ENCODE results near the gene DLGAP1.

The DLGAP1 gene

DNA sequence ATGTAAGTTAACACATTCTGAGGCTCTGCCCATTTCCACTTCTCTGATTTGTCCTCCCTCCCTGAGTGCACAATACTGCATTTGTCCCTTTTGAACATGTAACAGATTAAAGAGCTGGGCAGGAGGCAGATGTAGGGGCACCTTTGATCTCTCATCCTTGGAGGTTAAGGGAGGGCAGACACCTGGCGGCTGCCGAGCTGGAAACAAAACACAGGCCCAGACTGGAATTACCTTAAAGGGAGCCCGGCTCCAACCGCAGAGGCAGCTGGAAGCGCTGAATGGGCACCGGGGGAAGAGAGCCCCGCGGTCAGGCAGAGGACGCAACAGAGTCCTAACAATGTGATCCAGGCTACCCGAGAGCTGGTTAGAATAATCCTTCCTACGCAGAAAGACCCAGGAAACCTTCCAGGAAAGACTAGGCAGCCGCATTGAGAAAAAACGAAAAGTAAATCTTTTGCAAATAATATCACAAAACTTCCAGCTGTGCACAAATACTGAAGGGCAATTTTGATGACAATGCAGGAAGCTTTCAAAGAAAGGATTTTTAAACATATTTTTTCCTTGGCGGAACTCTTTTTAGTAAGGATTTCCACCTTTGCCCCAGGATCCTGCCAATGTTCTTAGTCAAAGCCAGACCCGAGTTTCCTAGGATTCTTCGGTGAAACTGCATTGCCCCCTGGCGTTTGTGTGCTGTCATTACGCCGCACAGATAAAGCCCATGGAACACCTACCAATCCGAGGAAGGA lies 789.2 kb downstream of the DLGAP1 start:
- Histone ChIP-seq H3K79me2 (ENCODE audit: control insufficient read depth, insufficient read depth, low read length, unreplicated experiment) (no peaks in the 10 kb centered on the region), H2AFZ (ENCODE audit: low read length, unreplicated experiment) (peak overlapping the region; percentile 96), H3K27ac (ENCODE audit: low read depth, low read length) (peak overlapping the region; percentile 70), H3K36me3 (ENCODE audit: insufficient read depth, low read length) (no peaks in the 10 kb centered on the region), H3K4me1 (ENCODE audit: control insufficient read depth, insufficient read depth, low read length, unreplicated experiment) (peaks cover 8% of the 10 kb centered on the region), H3K4me3 (ENCODE audit: low read depth, low read length) (no peak overlapping the region), H3K27me3 (ENCODE audit: insufficient read depth, low read length) (no peaks in the 10 kb centered on the region)

DNA sequence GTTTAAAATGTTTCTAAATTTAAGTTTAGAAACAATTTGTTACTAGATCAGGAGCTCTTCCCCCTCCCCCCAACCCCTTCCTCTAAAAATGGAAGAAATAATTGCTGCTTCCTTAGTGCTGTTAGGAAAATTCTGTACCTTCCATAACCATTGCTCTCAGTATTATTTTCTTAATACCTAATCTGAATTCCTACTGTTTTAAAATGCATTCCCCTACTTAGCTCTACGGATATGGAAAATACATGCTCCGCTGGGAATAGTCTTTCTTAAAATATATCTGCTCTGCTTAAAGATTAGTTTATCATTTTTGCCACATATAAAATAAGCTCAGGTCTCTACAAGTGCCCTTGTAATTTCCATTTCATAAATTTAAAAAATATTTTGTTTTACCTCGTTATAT lies 789.9 kb downstream of the DLGAP1 start:
- H3K4me3 ChIP-seq (ENCODE audit: low read depth, low read length): no peak overlapping the region
- no peaks in the 10 kb centered on the region for H3K36me3 ChIP-seq (ENCODE audit: insufficient read depth, low read length)
- H3K27ac ChIP-seq (ENCODE audit: low read depth, low read length): no peak overlapping the region
- peaks cover 8% of the 10 kb centered on the region for H3K4me1 ChIP-seq (ENCODE audit: control insufficient read depth, insufficient read depth, low read length, unreplicated experiment)
- no peaks in the 10 kb centered on the region for H3K79me2 ChIP-seq (ENCODE audit: control insufficient read depth, insufficient read depth, low read length, unreplicated experiment)
- H2AFZ ChIP-seq (ENCODE audit: low read length, unreplicated experiment): no peak overlapping the region
- H3K27me3 ChIP-seq (ENCODE audit: insufficient read depth, low read length): no peaks in the 10 kb centered on the region

GRCh38 chr18:3664563-3665178 lies 790.4 kb downstream of the DLGAP1 start:
- Histone ChIP-seq H3K36me3 (ENCODE audit: insufficient read depth, low read length) (no peaks in the 10 kb centered on the region), H3K4me3 (ENCODE audit: low read depth, low read length) (no peak overlapping the region), H3K79me2 (ENCODE audit: control insufficient read depth, insufficient read depth, low read length, unreplicated experiment) (no peaks in the 10 kb centered on the region), H3K4me1 (ENCODE audit: control insufficient read depth, insufficient read depth, low read length, unreplicated experiment) (peaks cover 8% of the 10 kb centered on the region), H3K27me3 (ENCODE audit: insufficient read depth, low read length) (no peaks in the 10 kb centered on the region), H3K27ac (ENCODE audit: low read depth, low read length) (no peak overlapping the region), H2AFZ (ENCODE audit: low read length, unreplicated experiment) (no peak overlapping the region)

DNA sequence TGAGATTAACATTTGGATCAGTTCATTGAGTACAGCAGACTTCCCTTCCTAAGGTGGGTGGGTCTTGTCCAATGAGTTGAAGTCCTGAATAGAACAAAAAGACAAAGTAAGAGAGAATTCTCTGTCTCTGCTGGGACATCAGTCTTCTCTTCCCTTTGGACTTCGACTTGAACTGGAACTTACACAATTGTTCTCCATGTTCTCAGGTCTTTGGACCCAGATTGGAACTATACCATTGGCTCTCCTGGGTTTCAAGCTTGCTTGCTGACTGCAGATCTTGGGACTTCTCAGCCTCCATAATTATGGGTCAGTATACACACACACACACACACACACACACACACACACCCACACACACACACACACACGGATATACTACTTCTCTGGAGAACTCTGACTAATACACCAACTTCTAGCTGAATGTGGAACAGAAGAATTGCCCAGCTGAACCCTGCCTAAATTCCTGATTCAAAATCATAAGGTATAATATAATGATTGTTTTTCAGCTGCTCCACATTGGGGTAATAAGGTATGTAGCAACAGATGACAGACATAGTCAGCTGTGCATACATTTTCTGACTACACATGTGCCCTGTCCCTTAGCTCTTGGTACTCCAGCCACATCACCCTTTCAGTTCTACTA lies 791.1 kb downstream of the DLGAP1 start:
- H3K27ac ChIP-seq (ENCODE audit: low read depth, low read length): no peak overlapping the region
- no peak overlapping the region for H2AFZ ChIP-seq (ENCODE audit: low read length, unreplicated experiment)
- no peaks in the 10 kb centered on the region for H3K27me3 ChIP-seq (ENCODE audit: insufficient read depth, low read length)
- H3K36me3 ChIP-seq (ENCODE audit: insufficient read depth, low read length): no peaks in the 10 kb centered on the region
- H3K4me3 ChIP-seq (ENCODE audit: low read depth, low read length): no peak overlapping the region
- H3K79me2 ChIP-seq (ENCODE audit: control insufficient read depth, insufficient read depth, low read length, unreplicated experiment): no peaks in the 10 kb centered on the region
- H3K4me1 ChIP-seq (ENCODE audit: control insufficient read depth, insufficient read depth, low read length, unreplicated experiment): peaks cover 8% of the 10 kb centered on the region

DNA sequence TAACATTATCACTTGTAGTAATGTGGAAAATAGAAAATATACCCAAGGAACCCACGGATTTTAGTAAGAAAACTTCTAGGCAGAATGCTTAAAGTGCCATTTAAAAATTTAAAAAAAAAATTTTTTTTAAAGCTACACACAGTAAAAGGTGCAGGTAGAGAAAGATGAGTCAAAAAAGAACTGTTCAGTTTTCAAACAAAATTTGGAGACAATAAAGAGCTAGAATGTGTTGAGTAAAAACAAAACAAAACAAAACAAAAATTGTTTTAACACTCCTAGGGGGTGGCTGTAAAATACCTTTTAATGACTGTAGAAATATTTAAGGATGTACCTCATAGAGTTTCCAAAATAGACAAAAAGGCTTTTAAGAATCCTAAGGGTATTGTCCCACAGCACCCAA lies 793.1 kb downstream of the DLGAP1 start:
- Histone ChIP-seq H3K27me3 (ENCODE audit: insufficient read depth, low read length) (no peaks in the 10 kb centered on the region), H3K4me3 (ENCODE audit: low read depth, low read length) (no peak overlapping the region), H2AFZ (ENCODE audit: low read length, unreplicated experiment) (no peak overlapping the region), H3K4me1 (ENCODE audit: control insufficient read depth, insufficient read depth, low read length, unreplicated experiment) (peaks cover 8% of the 10 kb centered on the region), H3K36me3 (ENCODE audit: insufficient read depth, low read length) (no peaks in the 10 kb centered on the region), H3K79me2 (ENCODE audit: control insufficient read depth, insufficient read depth, low read length, unreplicated experiment) (no peaks in the 10 kb centered on the region), H3K27ac (ENCODE audit: low read depth, low read length) (no peak overlapping the region)

DNA sequence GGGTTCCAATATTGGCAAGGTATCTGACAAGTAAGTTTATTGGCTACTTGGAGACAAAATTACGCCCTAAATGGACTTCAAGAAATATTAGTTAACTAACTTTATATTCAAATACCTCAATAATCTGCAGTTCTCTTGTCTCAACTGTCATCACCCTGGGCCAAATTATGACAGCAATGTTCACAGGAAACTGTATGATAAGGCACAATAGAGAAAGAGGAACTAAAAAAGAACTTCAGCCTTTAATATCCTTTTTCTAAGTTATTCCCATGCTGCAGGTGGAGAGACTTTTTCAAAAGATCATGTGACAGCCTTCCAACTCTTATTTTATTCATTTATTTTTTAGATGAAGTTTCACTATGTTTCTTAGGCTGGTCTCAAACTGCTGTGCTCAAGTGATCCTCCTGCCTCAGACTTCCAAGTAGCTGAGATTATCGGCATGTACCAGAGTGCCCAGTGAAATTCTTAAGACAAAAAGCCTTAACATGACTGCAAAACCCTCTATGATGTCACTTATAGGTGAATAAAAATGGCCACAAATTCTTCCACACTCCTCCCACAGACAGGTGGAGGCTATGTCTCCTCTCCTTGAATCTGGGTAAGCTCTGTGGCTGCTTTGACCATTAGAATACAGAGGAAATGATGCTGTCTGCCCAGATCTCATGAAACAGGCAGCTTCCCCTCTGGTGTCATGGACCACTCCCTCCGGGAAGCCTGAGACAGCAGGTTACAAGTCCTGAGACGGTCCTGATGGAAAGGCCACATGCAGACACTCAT lies 794.2 kb downstream of the DLGAP1 start:
- no peaks in the 10 kb centered on the region for H3K27me3 ChIP-seq (ENCODE audit: insufficient read depth, low read length)
- peak overlapping the region; percentile 4 for H2AFZ ChIP-seq (ENCODE audit: low read length, unreplicated experiment)
- H3K27ac ChIP-seq (ENCODE audit: low read depth, low read length): no peak overlapping the region
- H3K4me1 ChIP-seq (ENCODE audit: control insufficient read depth, insufficient read depth, low read length, unreplicated experiment): peaks cover 5% of the 10 kb centered on the region
- no peak overlapping the region for H3K4me3 ChIP-seq (ENCODE audit: low read depth, low read length)
- no peaks in the 10 kb centered on the region for H3K36me3 ChIP-seq (ENCODE audit: insufficient read depth, low read length)
- no peaks in the 10 kb centered on the region for H3K79me2 ChIP-seq (ENCODE audit: control insufficient read depth, insufficient read depth, low read length, unreplicated experiment)

DNA sequence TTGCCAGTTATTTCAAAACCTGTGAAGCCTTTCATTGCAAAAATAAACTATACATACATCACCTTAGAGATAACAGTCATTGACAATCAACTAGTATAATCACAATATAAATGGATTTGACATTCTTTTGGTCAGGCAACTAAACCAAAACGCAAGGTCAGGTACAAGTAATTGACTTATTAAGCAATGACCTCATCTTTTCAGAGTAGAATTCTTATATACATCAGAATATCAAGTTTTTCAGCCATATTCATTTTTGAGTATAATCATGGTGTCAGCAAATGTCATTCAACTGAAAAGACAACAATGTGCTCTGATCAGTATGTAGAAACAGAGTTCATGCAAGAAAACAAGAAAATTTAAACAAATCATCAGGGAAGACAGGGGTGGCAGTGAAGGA lies 796.6 kb downstream of the DLGAP1 start:
- Histone ChIP-seq H3K27me3 (ENCODE audit: insufficient read depth, low read length) (no peaks in the 10 kb centered on the region), H3K4me1 (ENCODE audit: control insufficient read depth, insufficient read depth, low read length, unreplicated experiment) (peaks cover 8% of the 10 kb centered on the region), H2AFZ (ENCODE audit: low read length, unreplicated experiment) (no peak overlapping the region), H3K27ac (ENCODE audit: low read depth, low read length) (no peak overlapping the region), H3K79me2 (ENCODE audit: control insufficient read depth, insufficient read depth, low read length, unreplicated experiment) (no peaks in the 10 kb centered on the region), H3K36me3 (ENCODE audit: insufficient read depth, low read length) (no peaks in the 10 kb centered on the region), H3K4me3 (ENCODE audit: low read depth, low read length) (no peak overlapping the region)

GRCh38 chr18:3655254-3656050 lies 799.7 kb downstream of the DLGAP1 start:
- Histone ChIP-seq H3K27ac (ENCODE audit: low read depth, low read length) (no peak overlapping the region), H3K4me3 (ENCODE audit: low read depth, low read length) (no peak overlapping the region), H3K36me3 (ENCODE audit: insufficient read depth, low read length) (no peaks in the 10 kb centered on the region), H3K27me3 (ENCODE audit: insufficient read depth, low read length) (no peaks in the 10 kb centered on the region), H3K79me2 (ENCODE audit: control insufficient read depth, insufficient read depth, low read length, unreplicated experiment) (no peaks in the 10 kb centered on the region), H2AFZ (ENCODE audit: low read length, unreplicated experiment) (no peak overlapping the region), H3K4me1 (ENCODE audit: control insufficient read depth, insufficient read depth, low read length, unreplicated experiment) (peaks cover 29% of the 10 kb centered on the region)

DNA sequence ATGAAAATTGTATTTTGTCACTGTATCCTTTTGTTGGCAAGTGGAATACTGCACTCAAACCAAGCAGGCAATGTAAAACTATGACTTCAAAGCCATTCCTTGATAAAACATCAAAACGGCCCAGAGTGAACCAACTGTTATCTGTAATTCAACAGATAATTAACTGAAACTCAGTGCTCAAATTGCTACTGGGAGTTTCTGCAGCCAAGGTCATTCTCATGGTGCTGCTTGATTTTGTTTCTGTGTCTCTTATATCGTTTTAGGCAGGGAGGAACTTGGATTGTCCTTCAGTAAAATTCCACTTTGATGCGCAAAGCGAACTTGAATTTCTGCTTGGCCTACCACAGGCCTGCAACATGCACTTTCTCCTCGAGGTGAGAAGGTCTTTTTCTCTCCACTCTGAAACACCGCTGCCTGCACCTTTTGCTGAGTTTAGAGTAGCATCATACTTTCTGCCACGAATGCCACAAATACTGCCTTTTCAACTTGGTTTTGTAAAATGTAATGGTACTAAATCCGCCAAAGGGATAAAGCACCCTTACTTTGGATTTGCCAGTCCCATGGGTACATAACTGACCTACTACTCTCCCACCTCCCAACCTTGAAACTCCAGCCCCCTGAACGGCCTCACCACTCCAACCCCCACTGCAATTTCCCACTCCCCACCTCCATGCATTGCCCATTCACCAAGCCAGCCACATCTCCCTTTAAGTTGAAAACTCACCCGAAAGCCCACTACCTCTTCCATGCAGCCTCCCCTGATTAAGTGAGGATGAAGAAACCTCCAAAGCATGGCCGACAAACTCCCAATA lies 800.5 kb downstream of the DLGAP1 start:
- H3K36me3 ChIP-seq (ENCODE audit: insufficient read depth, low read length): no peaks in the 10 kb centered on the region
- H3K4me1 ChIP-seq (ENCODE audit: control insufficient read depth, insufficient read depth, low read length, unreplicated experiment): peaks cover 37% of the 10 kb centered on the region

More for the DNA sequence above, 800.5 kb downstream of the DLGAP1 start:
- Histone ChIP-seq H3K27me3 (ENCODE audit: insufficient read depth, low read length) (no peaks in the 10 kb centered on the region), H2AFZ (ENCODE audit: low read length, unreplicated experiment) (no peak overlapping the region), H3K4me3 (ENCODE audit: low read depth, low read length) (no peak overlapping the region), H3K79me2 (ENCODE audit: control insufficient read depth, insufficient read depth, low read length, unreplicated experiment) (no peaks in the 10 kb centered on the region), H3K27ac (ENCODE audit: low read depth, low read length) (peak overlapping the region; percentile 26; the same call in 1 of the 2 replicates)
